ENCODE results near the gene CFAP97. TPM values are rescaled to one million over a fixed set of nuclear protein-coding genes. Genes with fewer than 3 reads are reported as not detected.

CFAP97 gene
- total RNA-seq, 1 experiment from 2014 or later, result 36.9 TPM

- Mint-ChIP-seq H3K36me3 (ENCODE audit: insufficient read depth, unreplicated experiment) (peaks cover 1% of the 10 kb centered on the region), H3K9me3 (ENCODE audit: low read depth, unreplicated experiment) (no peaks in the 10 kb centered on the region), H3K4me3 (ENCODE audit: low read depth, unreplicated experiment) (peak overlapping the region; percentile 17), H3K4me1 (ENCODE audit: low read depth, unreplicated experiment) (peaks cover 23% of the 10 kb centered on the region), H3K27me3 (ENCODE audit: unreplicated experiment) (no peaks in the 10 kb centered on the region), H3K27ac (ENCODE audit: unreplicated experiment) (peak overlapping the region; percentile 67)
- TF ChIP-seq CTCF (IDR thresholded peaks at IDR 0.05; ENCODE audit: unreplicated experiment), result no peak
- no TSS peak for BruUV-seq (replicated peaks)
- peak; percentile 55 for DNase-seq
- intact Hi-C loops (cut with micrococcal nuclease; ENCODE audit: unreplicated experiment), result no loop called here
- CTCF ChIA-PET, result interaction anchor here (0.9 to 1.3 kb wide), 4 partner anchors 15 to 20 kb away, joined by 3 to 8 read pairs (median 3); no protein-coding TSS in a partner anchor
Measured at GRCh38 chr4:185115827-185116232, 88.0 kb downstream of the CFAP97 start.

GRCh38 chr4:185113340-185113739, 90.5 kb downstream of the CFAP97 start:
- CTCF ChIA-PET, result no interaction called here
- BruUV-seq (replicated peaks), result no TSS peak
- no peak for TF ChIP-seq CTCF (IDR thresholded peaks at IDR 0.05; ENCODE audit: unreplicated experiment)
- Mint-ChIP-seq H3K9me3 (ENCODE audit: low read depth, unreplicated experiment) (no peaks in the 10 kb centered on the region), H3K36me3 (ENCODE audit: insufficient read depth, unreplicated experiment) (peaks cover 15% of the 10 kb centered on the region), H3K4me3 (ENCODE audit: low read depth, unreplicated experiment) (no peak overlapping the region), H3K27me3 (ENCODE audit: unreplicated experiment) (no peaks in the 10 kb centered on the region), H3K27ac (ENCODE audit: unreplicated experiment) (no peak overlapping the region), H3K4me1 (ENCODE audit: low read depth, unreplicated experiment) (peaks cover 39% of the 10 kb centered on the region)
- intact Hi-C loops (cut with micrococcal nuclease; ENCODE audit: unreplicated experiment), result no loop called here
- no peak for DNase-seq

GRCh38 chr4:185112104-185112503, 91.7 kb downstream of the CFAP97 start:
- no TSS peak for BruUV-seq (replicated peaks)
- Mint-ChIP-seq H3K27ac (ENCODE audit: unreplicated experiment) (peak overlapping the region; percentile 54), H3K36me3 (ENCODE audit: insufficient read depth, unreplicated experiment) (peaks cover 15% of the 10 kb centered on the region), H3K4me3 (ENCODE audit: low read depth, unreplicated experiment) (no peak overlapping the region), H3K9me3 (ENCODE audit: low read depth, unreplicated experiment) (no peaks in the 10 kb centered on the region), H3K27me3 (ENCODE audit: unreplicated experiment) (no peaks in the 10 kb centered on the region), H3K4me1 (ENCODE audit: low read depth, unreplicated experiment) (peaks cover 48% of the 10 kb centered on the region)
- DNase-seq, result peak; percentile 69
- CTCF ChIA-PET, result interaction anchor here (0.6 to 0.8 kb wide), 3 partner anchors 15 to 463 kb away, joined by 3 read pairs; partner anchors contain the start of genes CASP3 and PRIMPOL
- intact Hi-C loops (cut with micrococcal nuclease; ENCODE audit: unreplicated experiment), result no loop called here
- no peak for TF ChIP-seq CTCF (IDR thresholded peaks at IDR 0.05; ENCODE audit: unreplicated experiment)

DNA sequence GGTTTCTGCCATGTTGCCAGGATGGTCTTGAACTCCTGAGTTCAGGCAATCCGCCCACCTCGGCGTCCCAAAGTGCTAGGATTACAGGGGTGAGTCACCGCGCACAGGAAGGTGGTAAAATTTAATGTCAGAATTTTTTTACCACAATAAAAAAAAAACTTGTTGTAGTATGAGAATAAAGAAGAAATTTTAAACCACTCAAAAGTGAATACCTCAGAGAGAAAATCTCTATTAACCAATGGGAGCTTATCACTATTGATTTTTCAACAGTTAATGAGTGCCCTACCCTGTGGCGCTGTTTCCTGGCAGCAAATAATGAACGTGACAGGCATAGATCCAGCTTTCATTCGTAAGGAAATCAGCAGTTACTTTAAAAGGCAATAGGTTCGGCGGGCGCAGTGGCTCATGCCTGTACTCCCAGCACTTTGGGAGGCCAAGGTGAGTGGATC, 93.4 kb downstream of the CFAP97 start:
- H3K27me3 Mint-ChIP-seq (ENCODE audit: unreplicated experiment), result no peaks in the 10 kb centered on the region
- no peak overlapping the region for H3K4me3 Mint-ChIP-seq (ENCODE audit: low read depth, unreplicated experiment)
- peak; percentile 54 for DNase-seq
- peaks cover 40% of the 10 kb centered on the region for H3K4me1 Mint-ChIP-seq (ENCODE audit: low read depth, unreplicated experiment)
- CTCF ChIA-PET, result no interaction called here
- H3K9me3 Mint-ChIP-seq (ENCODE audit: low read depth, unreplicated experiment), result no peaks in the 10 kb centered on the region
- TF ChIP-seq CTCF (IDR thresholded peaks at IDR 0.05; ENCODE audit: unreplicated experiment), result no peak
- H3K27ac Mint-ChIP-seq (ENCODE audit: unreplicated experiment), result peak overlapping the region; percentile 82
- peaks cover 15% of the 10 kb centered on the region for H3K36me3 Mint-ChIP-seq (ENCODE audit: insufficient read depth, unreplicated experiment)
- intact Hi-C loops (cut with micrococcal nuclease; ENCODE audit: unreplicated experiment), result no loop called here
- no TSS peak for BruUV-seq (replicated peaks)
